ENCODE data around the gene CTBP1. TPM values are rescaled to one million over a fixed set of nuclear protein-coding genes. Genes with fewer than 3 reads are reported as not detected.

Gene CTBP1
- total and polyA plus RNA-seq, 9 of the 15 experiments (the other 6 are each of a cell fraction or from before 2014, with no cell fraction given): 14.5 to 162 (median 68.2) TPM

- WGBS (ENCODE audit: insufficient coverage, low coverage, missing lambda C conversion rate): 100% methylated on average over 7 of the region's 7 CpGs
- Histone ChIP-seq H2AFZ (ENCODE audit: low read depth, low read length) (no peak overlapping the region), H3K36me3 (ENCODE audit: control insufficient read depth, insufficient read depth, low read length) (peaks cover 21% of the 10 kb centered on the region; the same call in 1 of the 3 replicates), H3K9me3 (replicated peaks; ENCODE audit: control insufficient read depth, insufficient read depth, low read depth, low read length) (peaks cover 8% of the 10 kb centered on the region), H3K4me1 (replicated peaks in 1 of 2; ENCODE audit: control insufficient read depth in 2 of 2, insufficient read depth in 2 of 2, low read length in 2 of 2) (peaks cover 4 to 53% of the 10 kb centered on the region in 2 experiments; a peak in 4 of 5 replicates), H3K4me3 (no peak overlapping the region), H3K27ac (ENCODE audit: extremely low read depth, low read depth, low read length) (no peak overlapping the region), H3K9ac (ENCODE audit: insufficient read depth in 1 of 2, low read depth in 2 of 2, low read length in 2 of 2) (peak overlapping the region in 1 of 2 experiments; percentile 94; a peak in 2 of 4 replicates), H3K4me2 (ENCODE audit: insufficient read depth, low read length) (peak overlapping the region; percentile 81; the same call in 1 of the 2 replicates), H3K27me3 (ENCODE audit: control insufficient read depth in 2 of 2, insufficient read depth in 2 of 2, low read length in 2 of 2) (no peaks in the 10 kb centered on the region), H4K20me1 (replicated peaks; ENCODE audit: control insufficient read depth, insufficient read depth, low read length) (no peaks in the 10 kb centered on the region; the same call in 1 of the 2 replicates), H3K9me1 (ENCODE audit: control insufficient read depth, insufficient read depth, low read length) (peaks cover 10% of the 10 kb centered on the region), H3K79me2 (ENCODE audit: control insufficient read depth, insufficient read depth, low read length) (peaks cover 41% of the 10 kb centered on the region)
- no TSS peak for BruUV-seq (replicated peaks)
- intact Hi-C loops (cut with micrococcal nuclease) (no loop called here), in situ Hi-C loops (cut with MboI) (no loop called here)
- ChIA-PET CTCF (ENCODE audit: low intra/inter-chr PET ratio) (no interaction called here), POLR2A (interaction anchor here (0.6 to 2.3 kb wide), 4 partner anchors 11 to 113 kb away, joined by 3 to 13 read pairs (median 4); partner anchors contain the start of gene UVSSA)
- peak in 1 of 4 experiments; percentile 9 for DNase-seq (ENCODE audit: extremely low read depth in 1 of 4, low spot score in 3 of 4)
- no peak for ATAC-seq
- no peak for FAIRE-seq
- no peak for TF ChIP-seq ZNF586 (CRISPR knock-in tag; conservative IDR thresholded peaks at IDR 0.05)
- TF ChIP-seq KDM5B (IDR thresholded peaks at IDR 0.05; ENCODE audit: insufficient replicate concordance, low read depth, low read length): peak; percentile 30
These were observed 1.5 kb upstream of the CTBP1 start for GRCh38 chr4:1250527-1250812.

GRCh38 chr4:1249731-1250526 is 999 bp upstream of the CTBP1 start:
- ATAC-seq (peak; percentile 2), FAIRE-seq (peak; percentile 75), DNase-seq (ENCODE audit: extremely low read depth in 1 of 4, low spot score in 3 of 4) (peak; percentile 28 to 59 (median 51))
- peak overlapping the region; percentile 53 for H3K4me3 ChIP-seq
- H3K4me1 ChIP-seq (replicated peaks in 1 of 2; ENCODE audit: control insufficient read depth in 2 of 2, insufficient read depth in 2 of 2, low read length in 2 of 2): peaks cover 4 to 58% of the 10 kb centered on the region in 2 experiments; a peak in 4 of 5 replicates
- in situ Hi-C loops (cut with MboI): no loop called here
- TSS peak; percentile 65 for BruUV-seq (replicated peaks)
- CTCF ChIA-PET (ENCODE audit: low intra/inter-chr PET ratio): no interaction called here
- 40% methylated on average over 37 of the region's 39 CpGs for WGBS (ENCODE audit: insufficient coverage, low coverage, missing lambda C conversion rate)
- H4K20me1 ChIP-seq (replicated peaks; ENCODE audit: control insufficient read depth, insufficient read depth, low read length): no peaks in the 10 kb centered on the region; the same call in 1 of the 2 replicates
- H3K27me3 ChIP-seq (ENCODE audit: control insufficient read depth in 2 of 2, insufficient read depth in 2 of 2, low read length in 2 of 2): no peaks in the 10 kb centered on the region
- POLR2A ChIA-PET: interaction anchor here (0.6 to 2.3 kb wide), 4 partner anchors 11 to 97 kb away, joined by 4 to 13 read pairs (median 4); partner anchors contain the start of genes MAEA and UVSSA
- H3K9ac ChIP-seq (ENCODE audit: insufficient read depth in 1 of 2, low read depth in 2 of 2, low read length in 2 of 2): peak overlapping the region; percentile 81 to 94
- peak overlapping the region; percentile 83 for H2AFZ ChIP-seq (ENCODE audit: low read depth, low read length)
- peaks cover 14% of the 10 kb centered on the region for H3K9me1 ChIP-seq (ENCODE audit: control insufficient read depth, insufficient read depth, low read length)
- peak overlapping the region; percentile 84 for H3K27ac ChIP-seq (ENCODE audit: extremely low read depth, low read depth, low read length)
- intact Hi-C loops (cut with micrococcal nuclease): no loop called here
- peak overlapping the region; percentile 81 for H3K4me2 ChIP-seq (ENCODE audit: insufficient read depth, low read length)
- H3K79me2 ChIP-seq (ENCODE audit: control insufficient read depth, insufficient read depth, low read length): peaks cover 46% of the 10 kb centered on the region
- peaks cover 24% of the 10 kb centered on the region; the same call in 1 of the 3 replicates for H3K36me3 ChIP-seq (ENCODE audit: control insufficient read depth, insufficient read depth, low read length)
- H3K9me3 ChIP-seq (replicated peaks; ENCODE audit: control insufficient read depth, insufficient read depth, low read depth, low read length): peaks cover 8% of the 10 kb centered on the region
- no peak for TF ChIP-seq NFE2L1 (tag; IDR thresholded peaks at IDR 0.05; ENCODE audit: borderline replicate concordance, low read depth)
- no peak for TF ChIP-seq NKRF (IDR thresholded peaks at IDR 0.05; ENCODE audit: borderline replicate concordance)
- TF ChIP-seq ZNF41 (CRISPR knock-in tag; conservative IDR thresholded peaks at IDR 0.05): no peak
- no peak for TF ChIP-seq E2F1 (CRISPR knock-in tag; IDR thresholded peaks at IDR 0.05)
- TF ChIP-seq SMAD1 (IDR thresholded peaks at IDR 0.05; ENCODE audit: low read depth, low read length, partially characterized antibody): no peak

Measured in K562 (cell line).